Thyroid gland (tissue), 4 donors: Measurements from ENCODE around the gene MPPED1.

Experiments
- POLR2A ChIP-seq, 2 donors: fragments of 450-650 bp; IDR thresholded peaks; one replicate each; pipeline ENCODE4 v1.6.1; 2017; ENCODE audit warnings: antibody characterized with exemption in 2 of 2, mild to moderate bottlenecking in 2 of 2, moderate library complexity in 1 of 2
- TF ChIP-seq, protein P1 (sequence below), 6 experiments: fragments of 200-600 bp in 3 of 6; fragments of 450-650 bp in 3 of 6; sonication (generic) in 3 of 6; IDR thresholded peaks; one replicate each; pipeline ENCODE4 v1.5.1; 2016 to 2019; ENCODE audit warnings: antibody characterized with exemption in 6 of 6, mild to moderate bottlenecking in 2 of 6, inconsistent platforms in 1 of 6, moderate library complexity in 1 of 6

DNA sequence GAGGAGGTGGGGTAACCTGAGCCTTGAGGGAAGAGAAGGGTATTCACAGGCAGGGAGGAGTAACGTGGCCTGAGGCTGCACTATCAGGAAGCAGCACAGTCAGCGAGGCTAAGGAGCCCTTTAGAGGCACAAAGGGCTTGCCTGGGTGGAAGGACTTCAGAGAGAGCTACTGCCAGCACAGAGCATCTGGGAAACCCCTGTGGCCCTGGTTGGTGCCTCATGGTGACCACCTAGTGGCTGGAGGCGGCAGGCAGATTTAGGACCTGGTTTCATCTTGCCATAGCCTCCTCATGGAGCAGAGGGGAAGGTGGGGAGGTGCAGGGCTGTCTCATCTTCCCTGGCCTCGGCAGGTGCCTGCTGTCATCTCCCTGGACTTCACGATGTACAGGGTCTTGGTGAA lies 64.5 kb downstream of the MPPED1 start:
- TF ChIP-seq, protein P1, sequence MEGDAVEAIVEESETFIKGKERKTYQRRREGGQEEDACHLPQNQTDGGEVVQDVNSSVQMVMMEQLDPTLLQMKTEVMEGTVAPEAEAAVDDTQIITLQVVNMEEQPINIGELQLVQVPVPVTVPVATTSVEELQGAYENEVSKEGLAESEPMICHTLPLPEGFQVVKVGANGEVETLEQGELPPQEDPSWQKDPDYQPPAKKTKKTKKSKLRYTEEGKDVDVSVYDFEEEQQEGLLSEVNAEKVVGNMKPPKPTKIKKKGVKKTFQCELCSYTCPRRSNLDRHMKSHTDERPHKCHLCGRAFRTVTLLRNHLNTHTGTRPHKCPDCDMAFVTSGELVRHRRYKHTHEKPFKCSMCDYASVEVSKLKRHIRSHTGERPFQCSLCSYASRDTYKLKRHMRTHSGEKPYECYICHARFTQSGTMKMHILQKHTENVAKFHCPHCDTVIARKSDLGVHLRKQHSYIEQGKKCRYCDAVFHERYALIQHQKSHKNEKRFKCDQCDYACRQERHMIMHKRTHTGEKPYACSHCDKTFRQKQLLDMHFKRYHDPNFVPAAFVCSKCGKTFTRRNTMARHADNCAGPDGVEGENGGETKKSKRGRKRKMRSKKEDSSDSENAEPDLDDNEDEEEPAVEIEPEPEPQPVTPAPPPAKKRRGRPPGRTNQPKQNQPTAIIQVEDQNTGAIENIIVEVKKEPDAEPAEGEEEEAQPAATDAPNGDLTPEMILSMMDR (IDR thresholded peaks at IDR 0.05) = no peak
- no peak for TF ChIP-seq POLR2A (IDR thresholded peaks at IDR 0.05)
